Measurements from ENCODE around the gene SLC7A5. TPM values are rescaled to one million over a fixed set of nuclear protein-coding genes. Genes with fewer than 3 reads are reported as not detected.

SLC7A5 gene
- total and polyA plus RNA-seq, 12 donors = 1.2 to 15.3 (median 4.1) TPM

GRCh38 chr16:87792205-87792565 lies 77.1 kb downstream of the SLC7A5 start:
- DNase-seq (no peak), ATAC-seq (no peak)
- intact Hi-C loops (cut with DNase I) = no loop called here
- no peak overlapping the region for H3K27ac ChIP-seq
- WGBS, 2 donors = 82 to 91% methylated on average over 7 of the region's 7 CpGs
- no peak overlapping the region for H3K4me3 ChIP-seq
- H3K27me3 ChIP-seq = peaks cover 0 to 6% (median 0%) of the 10 kb centered on the region in 7 donors
- H3K36me3 ChIP-seq = no peaks in the 10 kb centered on the region
- no peak for TF ChIP-seq CTCF (IDR thresholded peaks at IDR 0.05)
- peaks cover 0 to 11% (median 0%) of the 10 kb centered on the region in 9 donors for H3K4me1 ChIP-seq
- H3K9me3 ChIP-seq = no peaks in the 10 kb centered on the region

GRCh38 chr16:87791295-87792204 lies 77.8 kb downstream of the SLC7A5 start:
- WGBS, 2 donors = 75 to 83% methylated on average over 30 to 32 of the region's 32 CpGs
- intact Hi-C loops (cut with DNase I) = no loop called here
- Histone ChIP-seq H3K27me3 (peaks cover 0 to 6% (median 0%) of the 10 kb centered on the region in 7 donors), H3K4me1 (peaks cover 0 to 11% (median 0%) of the 10 kb centered on the region in 9 donors), H3K27ac (peak overlapping the region in 1 of 10 donors; percentile 46), H3K4me3 (no peak overlapping the region), H3K9me3 (no peaks in the 10 kb centered on the region), H3K36me3 (no peaks in the 10 kb centered on the region)
- no peak for TF ChIP-seq CTCF (IDR thresholded peaks at IDR 0.05)
- no peak for DNase-seq
- peak in 3 of 8 donors; percentile 5 to 35 (median 10) for ATAC-seq

- ATAC-seq = peak; percentile 74 to 97 (median 94)
- Histone ChIP-seq H3K27ac (peak overlapping the region in 5 of 10 donors; percentile 27 to 60 (median 30)), H3K9me3 (no peaks in the 10 kb centered on the region), H3K27me3 (peaks cover 0 to 6% (median 0%) of the 10 kb centered on the region in 7 donors), H3K36me3 (no peaks in the 10 kb centered on the region), H3K4me1 (peaks cover 0 to 11% (median 0%) of the 10 kb centered on the region in 9 donors), H3K4me3 (no peak overlapping the region)
- intact Hi-C loops (cut with DNase I) = no loop called here
- no peak for TF ChIP-seq CTCF (IDR thresholded peaks at IDR 0.05)
- DNase-seq = peak; percentile 46 to 66
- 61 to 67% methylated on average over 17 of the region's 17 CpGs for WGBS, 2 donors
Measured at GRCh38 chr16:87790292-87791100, 78.8 kb downstream of the SLC7A5 start.
